K562 (cell line): Measurements from ENCODE around the gene MAGI2. TPM values are rescaled to one million over a fixed set of nuclear protein-coding genes. Genes with fewer than 3 reads are reported as not detected.

Experiments used
- ATAC-seq: fragments of 200-7000 bp; cut with Tn5 transposase; 3 replicates; pipeline ENCODE4 v1.9.1; 2020; ENCODE audit warnings: moderate library complexity
- BruUV-seq: library from RNA; stranded (reverse); fragments of 400-500 nt; replicated peaks from 2 replicates; lab custom pipeline; 2021; lab: Mats Ljungman, UMichigan
- CTCF ChIA-PET: fragments of 300-600 bp; formaldehyde crosslinking; extraction: SDS; loops from one replicate; lab custom pipeline; 2021; ENCODE audit warnings: low intra/inter-chr PET ratio; lab: Yijun Ruan, JAX
- POLR2A ChIA-PET: fragments of 300-600, 350-650 bp; sonication (Branson Sonifier 250); formaldehyde crosslinking; extraction: SDS; loops from one replicate; lab custom pipeline; 2021; ENCODE audit warnings: antibody characterized with exemption, inconsistent platforms; lab: Yijun Ruan, JAX
- DNase-seq, 4 experiments: peaks; one replicate each; pipeline versions ENCODE4 v3.0.0 to v3.0.0-alpha.2; 2011 to 2018; ENCODE audit warnings: low spot score in 3 of 4, mixed read lengths in 3 of 4; ENCODE audit errors: extremely low read depth in 1 of 4
- FAIRE-seq: peaks from 2 replicates; lab custom pipeline; 2011; peaks lifted over from hg19 to GRCh38; lab: Jason Lieb, UNC
- H2AFZ ChIP-seq: 2 replicates; pipeline ENCODE4 v1.6.0; 2011; ENCODE audit warnings: low read depth, low read length, control low read depth, inconsistent platforms
- H3K27ac ChIP-seq: fragments of 200-600 bp; 3 replicates; pipeline ENCODE4 v1.8.0; 2011; ENCODE audit warnings: low read depth, mild to moderate bottlenecking, control low read depth, inconsistent platforms, low read length, moderate library complexity, mixed read lengths; ENCODE audit errors: extremely low read depth
- H3K27me3 ChIP-seq, 2 experiments: fragments of 300-600 bp in 1 of 2; 2 replicates in 1 of 2; 3 replicates in 1 of 2; pipeline versions ENCODE4 v1.6.0 to v1.8.0; 2011; ENCODE audit warnings: inconsistent platforms in 2 of 2, low read length in 2 of 2, mild to moderate bottlenecking in 1 of 2, mixed read lengths in 1 of 2, moderate library complexity in 1 of 2; ENCODE audit not compliant: control insufficient read depth in 2 of 2, insufficient read depth in 2 of 2
- H3K36me3 ChIP-seq: fragments of 300-600 bp; 3 replicates; pipeline ENCODE4 v1.8.0; 2011; ENCODE audit warnings: mild to moderate bottlenecking, low read length, inconsistent platforms; ENCODE audit not compliant: control insufficient read depth, insufficient read depth
- H3K4me1 ChIP-seq, 2 experiments: fragments of 200-600 bp in 1 of 2; replicated peaks in 1 of 2; 2 replicates in 1 of 2; 3 replicates in 1 of 2; pipeline versions ENCODE4 v1.5.1 to v1.8.0; 2011; ENCODE audit warnings: inconsistent platforms in 2 of 2, low read length in 2 of 2, mild to moderate bottlenecking in 1 of 2, mixed read lengths in 1 of 2, moderate library complexity in 1 of 2; ENCODE audit not compliant: control insufficient read depth in 2 of 2, insufficient read depth in 2 of 2
- H3K4me2 ChIP-seq: 2 replicates; pipeline ENCODE4 v1.6.1; 2011; ENCODE audit warnings: low read length, control low read depth, inconsistent platforms, mixed read lengths; ENCODE audit not compliant: insufficient read depth
- H3K4me3 ChIP-seq: fragments of 200-600 bp; sonication (generic), shearing (Covaris generic); 2 replicates; pipeline ENCODE4 v1.5.1; 2016; ENCODE audit warnings: control low read depth, inconsistent platforms
- H3K79me2 ChIP-seq: fragments of 200-600 bp; 3 replicates; pipeline ENCODE4 v1.8.0; 2011; ENCODE audit warnings: low read length, inconsistent platforms; ENCODE audit not compliant: control insufficient read depth, insufficient read depth
- H3K9ac ChIP-seq, 2 experiments: 2 replicates each; pipeline versions ENCODE4 v1.6.0 to v1.6.1; 2011; ENCODE audit warnings: low read depth in 2 of 2, low read length in 2 of 2, control low read depth in 1 of 2, inconsistent platforms in 1 of 2, mild to moderate bottlenecking in 1 of 2, mixed read lengths in 1 of 2; ENCODE audit not compliant: insufficient read depth in 1 of 2
- H3K9me1 ChIP-seq: one replicate; pipeline ENCODE4 v1.6.0; 2011; ENCODE audit warnings: inconsistent platforms, mild to moderate bottlenecking, low read length, moderate library complexity; ENCODE audit not compliant: control insufficient read depth, insufficient read depth
- H3K9me3 ChIP-seq: replicated peaks from 2 replicates; pipeline ENCODE4 v1.5.1; 2011; ENCODE audit warnings: low read depth, low read length, inconsistent platforms; ENCODE audit not compliant: control insufficient read depth, insufficient read depth
- H4K20me1 ChIP-seq: replicated peaks from 2 replicates; pipeline ENCODE4 v1.6.1; 2011; ENCODE audit warnings: low read length, inconsistent platforms, mixed read lengths; ENCODE audit not compliant: control insufficient read depth, insufficient read depth
- MEF2D ChIP-seq: conservative IDR thresholded peaks from 2 replicates; pipeline ENCODE4 v1.6.1; 2016; ENCODE audit warnings: low read depth, missing genetic modification characterization, missing compliant biosample characterization
- MTA3 ChIP-seq: fragments of 450-650 bp; formaldehyde crosslinking; IDR thresholded peaks from 2 replicates; pipeline ENCODE4 v1.6.1; 2017; ENCODE audit warnings: mild to moderate bottlenecking, borderline replicate concordance
- NCOA2 ChIP-seq, 2 experiments: fragments of 450-650 bp; IDR thresholded peaks; 2 replicates each; pipeline ENCODE4 v1.6.1; 2018; ENCODE audit warnings: mild to moderate bottlenecking in 2 of 2, moderate library complexity in 1 of 2; ENCODE audit not compliant: partially characterized antibody in 2 of 2
- XRCC3 ChIP-seq: fragments of 450-650 bp; IDR thresholded peaks from 2 replicates; pipeline ENCODE4 v1.6.1; 2017; ENCODE audit warnings: mild to moderate bottlenecking, moderate library complexity
- ZFP1 ChIP-seq: fragments of 450-650 bp; formaldehyde crosslinking; IDR thresholded peaks from 2 replicates; pipeline ENCODE4 v1.4.0; 2020; ENCODE audit warnings: mild to moderate bottlenecking, mixed read lengths
- ZNF263 ChIP-seq: sonication (generic); formaldehyde crosslinking; IDR thresholded peaks from 2 replicates; pipeline ENCODE4 v1.8.0; 2022; ENCODE audit warnings: mild to moderate bottlenecking, missing genetic modification reagents, borderline replicate concordance
- WGBS: fragments of 100-300 bp; shearing (Covaris generic); methylation state at CpG from one replicate; pipeline ENCODE4 v1.1.6; 2016; ENCODE audit warnings: low coverage, mixed read lengths; ENCODE audit not compliant: insufficient coverage; ENCODE audit errors: missing lambda C conversion rate; 5-methylcytosine and 5-hydroxymethylcytosine counted together
- in situ Hi-C: fragments of 300-500 bp; cut with MboI; formaldehyde crosslinking; loops from 4 replicates; pipeline ENCODE4 v1.15.0; 2018; ENCODE audit warnings: inconsistent platforms, mixed read lengths
- intact Hi-C: fragments of 100-400 bp; cut with micrococcal nuclease; formaldehyde crosslinking; loops from 2 replicates; pipeline ENCODE4 v1.14.2; 2022
- polyA plus RNA-seq, 8 experiments: library from polyadenylated mRNA; depleted of rRNA in 4 of 8; stranded (reverse) in 5 of 8; unstranded in 3 of 8; fragments of >200 nt; fragmentation: Nextera tagmentation in 2 of 8; fragmentation: Illumina TruSeq in 1 of 8; extraction: Ambion mirVana in 2 of 8; extraction: Trizol in 1 of 8; gene quantifications; 2 replicates each; pipeline versions ENCODE4 v1.2.1 to v1.2.3, GENCODE V29; 2011 to 2014; ENCODE audit warnings: inconsistent platforms in 1 of 8, missing spikeins in 1 of 8
- total RNA-seq, 7 experiments: library from RNA; depleted of rRNA in 6 of 7; stranded (reverse); fragments of >200 nt in 6 of 7; fragmentation: Illumina TruSeq in 2 of 7; extraction: Trizol in 2 of 7; gene quantifications; 2 replicates each; pipeline versions ENCODE4 v1.2.1 to v1.2.3, GENCODE V29; 2011 to 2021; ENCODE audit warnings: low replicate concordance in 1 of 7
- TF ChIP-seq, protein P1 (sequence below): fragments of 450-650 bp; IDR thresholded peaks from 2 replicates; pipeline ENCODE4 v1.6.1; 2016; ENCODE audit warnings: mild to moderate bottlenecking, moderate library complexity
- TF ChIP-seq, protein P2 (sequence below): fragments of 150-350 bp; IDR thresholded peaks from 2 replicates; pipeline ENCODE4 v1.6.1; 2014; ENCODE audit warnings: low read depth, mild to moderate bottlenecking, low read length, borderline replicate concordance

The MAGI2 gene
- total and polyA plus RNA-seq, 9 of the 15 experiments (the other 6 are each of a cell fraction or from before 2014, with no cell fraction given), result 0.27 to 1.4 (median 0.70) TPM

DNA sequence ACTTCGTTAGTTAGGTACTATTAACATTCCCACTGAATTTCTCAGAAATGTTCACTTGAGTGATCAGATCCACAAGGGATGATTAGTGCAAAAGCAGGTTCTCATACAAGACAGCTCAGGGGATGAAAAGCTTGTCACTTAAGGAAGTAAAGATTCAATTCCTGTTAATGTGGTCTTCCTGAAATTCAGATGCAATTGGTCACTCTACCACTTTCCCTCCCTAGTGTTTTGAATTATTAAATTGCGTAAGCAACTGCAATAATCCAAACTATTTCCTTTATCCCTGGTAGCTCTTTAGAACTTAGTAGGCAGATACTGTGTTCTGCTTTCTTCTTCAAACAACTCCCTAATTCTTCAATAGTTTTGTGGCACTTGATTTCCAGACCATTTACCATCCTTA, 121.4 kb downstream of the MAGI2 start:
- no peaks in the 10 kb centered on the region for H3K27me3 ChIP-seq
- H3K4me1 ChIP-seq, result no peaks in the 10 kb centered on the region
- 0% methylated on average over 2 of the region's 2 CpGs for WGBS
- no peak overlapping the region for H3K4me3 ChIP-seq
- H3K9ac ChIP-seq, result no peak overlapping the region
- no peaks in the 10 kb centered on the region for H3K36me3 ChIP-seq
- no peaks in the 10 kb centered on the region for H3K9me1 ChIP-seq
- intact Hi-C loops (no loop called here), in situ Hi-C loops (no loop called here)
- no peak overlapping the region for H3K27ac ChIP-seq
- POLR2A ChIA-PET, result no interaction called here
- FAIRE-seq (no peak), ATAC-seq (no peak), DNase-seq (no peak)
- BruUV-seq, result no TSS peak
- H3K4me2 ChIP-seq, result no peak overlapping the region
- CTCF ChIA-PET, result no interaction called here
- H2AFZ ChIP-seq, result no peak overlapping the region
- no peaks in the 10 kb centered on the region for H3K79me2 ChIP-seq
- no peaks in the 10 kb centered on the region for H3K9me3 ChIP-seq
- no peaks in the 10 kb centered on the region for H4K20me1 ChIP-seq
- TF ChIP-seq, protein P1, sequence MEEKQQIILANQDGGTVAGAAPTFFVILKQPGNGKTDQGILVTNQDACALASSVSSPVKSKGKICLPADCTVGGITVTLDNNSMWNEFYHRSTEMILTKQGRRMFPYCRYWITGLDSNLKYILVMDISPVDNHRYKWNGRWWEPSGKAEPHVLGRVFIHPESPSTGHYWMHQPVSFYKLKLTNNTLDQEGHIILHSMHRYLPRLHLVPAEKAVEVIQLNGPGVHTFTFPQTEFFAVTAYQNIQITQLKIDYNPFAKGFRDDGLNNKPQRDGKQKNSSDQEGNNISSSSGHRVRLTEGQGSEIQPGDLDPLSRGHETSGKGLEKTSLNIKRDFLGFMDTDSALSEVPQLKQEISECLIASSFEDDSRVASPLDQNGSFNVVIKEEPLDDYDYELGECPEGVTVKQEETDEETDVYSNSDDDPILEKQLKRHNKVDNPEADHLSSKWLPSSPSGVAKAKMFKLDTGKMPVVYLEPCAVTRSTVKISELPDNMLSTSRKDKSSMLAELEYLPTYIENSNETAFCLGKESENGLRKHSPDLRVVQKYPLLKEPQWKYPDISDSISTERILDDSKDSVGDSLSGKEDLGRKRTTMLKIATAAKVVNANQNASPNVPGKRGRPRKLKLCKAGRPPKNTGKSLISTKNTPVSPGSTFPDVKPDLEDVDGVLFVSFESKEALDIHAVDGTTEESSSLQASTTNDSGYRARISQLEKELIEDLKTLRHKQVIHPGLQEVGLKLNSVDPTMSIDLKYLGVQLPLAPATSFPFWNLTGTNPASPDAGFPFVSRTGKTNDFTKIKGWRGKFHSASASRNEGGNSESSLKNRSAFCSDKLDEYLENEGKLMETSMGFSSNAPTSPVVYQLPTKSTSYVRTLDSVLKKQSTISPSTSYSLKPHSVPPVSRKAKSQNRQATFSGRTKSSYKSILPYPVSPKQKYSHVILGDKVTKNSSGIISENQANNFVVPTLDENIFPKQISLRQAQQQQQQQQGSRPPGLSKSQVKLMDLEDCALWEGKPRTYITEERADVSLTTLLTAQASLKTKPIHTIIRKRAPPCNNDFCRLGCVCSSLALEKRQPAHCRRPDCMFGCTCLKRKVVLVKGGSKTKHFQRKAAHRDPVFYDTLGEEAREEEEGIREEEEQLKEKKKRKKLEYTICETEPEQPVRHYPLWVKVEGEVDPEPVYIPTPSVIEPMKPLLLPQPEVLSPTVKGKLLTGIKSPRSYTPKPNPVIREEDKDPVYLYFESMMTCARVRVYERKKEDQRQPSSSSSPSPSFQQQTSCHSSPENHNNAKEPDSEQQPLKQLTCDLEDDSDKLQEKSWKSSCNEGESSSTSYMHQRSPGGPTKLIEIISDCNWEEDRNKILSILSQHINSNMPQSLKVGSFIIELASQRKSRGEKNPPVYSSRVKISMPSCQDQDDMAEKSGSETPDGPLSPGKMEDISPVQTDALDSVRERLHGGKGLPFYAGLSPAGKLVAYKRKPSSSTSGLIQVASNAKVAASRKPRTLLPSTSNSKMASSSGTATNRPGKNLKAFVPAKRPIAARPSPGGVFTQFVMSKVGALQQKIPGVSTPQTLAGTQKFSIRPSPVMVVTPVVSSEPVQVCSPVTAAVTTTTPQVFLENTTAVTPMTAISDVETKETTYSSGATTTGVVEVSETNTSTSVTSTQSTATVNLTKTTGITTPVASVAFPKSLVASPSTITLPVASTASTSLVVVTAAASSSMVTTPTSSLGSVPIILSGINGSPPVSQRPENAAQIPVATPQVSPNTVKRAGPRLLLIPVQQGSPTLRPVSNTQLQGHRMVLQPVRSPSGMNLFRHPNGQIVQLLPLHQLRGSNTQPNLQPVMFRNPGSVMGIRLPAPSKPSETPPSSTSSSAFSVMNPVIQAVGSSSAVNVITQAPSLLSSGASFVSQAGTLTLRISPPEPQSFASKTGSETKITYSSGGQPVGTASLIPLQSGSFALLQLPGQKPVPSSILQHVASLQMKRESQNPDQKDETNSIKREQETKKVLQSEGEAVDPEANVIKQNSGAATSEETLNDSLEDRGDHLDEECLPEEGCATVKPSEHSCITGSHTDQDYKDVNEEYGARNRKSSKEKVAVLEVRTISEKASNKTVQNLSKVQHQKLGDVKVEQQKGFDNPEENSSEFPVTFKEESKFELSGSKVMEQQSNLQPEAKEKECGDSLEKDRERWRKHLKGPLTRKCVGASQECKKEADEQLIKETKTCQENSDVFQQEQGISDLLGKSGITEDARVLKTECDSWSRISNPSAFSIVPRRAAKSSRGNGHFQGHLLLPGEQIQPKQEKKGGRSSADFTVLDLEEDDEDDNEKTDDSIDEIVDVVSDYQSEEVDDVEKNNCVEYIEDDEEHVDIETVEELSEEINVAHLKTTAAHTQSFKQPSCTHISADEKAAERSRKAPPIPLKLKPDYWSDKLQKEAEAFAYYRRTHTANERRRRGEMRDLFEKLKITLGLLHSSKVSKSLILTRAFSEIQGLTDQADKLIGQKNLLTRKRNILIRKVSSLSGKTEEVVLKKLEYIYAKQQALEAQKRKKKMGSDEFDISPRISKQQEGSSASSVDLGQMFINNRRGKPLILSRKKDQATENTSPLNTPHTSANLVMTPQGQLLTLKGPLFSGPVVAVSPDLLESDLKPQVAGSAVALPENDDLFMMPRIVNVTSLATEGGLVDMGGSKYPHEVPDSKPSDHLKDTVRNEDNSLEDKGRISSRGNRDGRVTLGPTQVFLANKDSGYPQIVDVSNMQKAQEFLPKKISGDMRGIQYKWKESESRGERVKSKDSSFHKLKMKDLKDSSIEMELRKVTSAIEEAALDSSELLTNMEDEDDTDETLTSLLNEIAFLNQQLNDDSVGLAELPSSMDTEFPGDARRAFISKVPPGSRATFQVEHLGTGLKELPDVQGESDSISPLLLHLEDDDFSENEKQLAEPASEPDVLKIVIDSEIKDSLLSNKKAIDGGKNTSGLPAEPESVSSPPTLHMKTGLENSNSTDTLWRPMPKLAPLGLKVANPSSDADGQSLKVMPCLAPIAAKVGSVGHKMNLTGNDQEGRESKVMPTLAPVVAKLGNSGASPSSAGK, result no peak
- TF ChIP-seq NCOA2 (IDR thresholded peaks at IDR 0.05; ENCODE audit: partially characterized antibody in 2 of 2) (no peak), MEF2D (no peak), ZFP1 (CRISPR knock-in tag) (no peak), MTA3 (no peak), XRCC3 (no peak), ZNF263 (CRISPR knock-in tag) (no peak)
- TF ChIP-seq, protein P2, sequence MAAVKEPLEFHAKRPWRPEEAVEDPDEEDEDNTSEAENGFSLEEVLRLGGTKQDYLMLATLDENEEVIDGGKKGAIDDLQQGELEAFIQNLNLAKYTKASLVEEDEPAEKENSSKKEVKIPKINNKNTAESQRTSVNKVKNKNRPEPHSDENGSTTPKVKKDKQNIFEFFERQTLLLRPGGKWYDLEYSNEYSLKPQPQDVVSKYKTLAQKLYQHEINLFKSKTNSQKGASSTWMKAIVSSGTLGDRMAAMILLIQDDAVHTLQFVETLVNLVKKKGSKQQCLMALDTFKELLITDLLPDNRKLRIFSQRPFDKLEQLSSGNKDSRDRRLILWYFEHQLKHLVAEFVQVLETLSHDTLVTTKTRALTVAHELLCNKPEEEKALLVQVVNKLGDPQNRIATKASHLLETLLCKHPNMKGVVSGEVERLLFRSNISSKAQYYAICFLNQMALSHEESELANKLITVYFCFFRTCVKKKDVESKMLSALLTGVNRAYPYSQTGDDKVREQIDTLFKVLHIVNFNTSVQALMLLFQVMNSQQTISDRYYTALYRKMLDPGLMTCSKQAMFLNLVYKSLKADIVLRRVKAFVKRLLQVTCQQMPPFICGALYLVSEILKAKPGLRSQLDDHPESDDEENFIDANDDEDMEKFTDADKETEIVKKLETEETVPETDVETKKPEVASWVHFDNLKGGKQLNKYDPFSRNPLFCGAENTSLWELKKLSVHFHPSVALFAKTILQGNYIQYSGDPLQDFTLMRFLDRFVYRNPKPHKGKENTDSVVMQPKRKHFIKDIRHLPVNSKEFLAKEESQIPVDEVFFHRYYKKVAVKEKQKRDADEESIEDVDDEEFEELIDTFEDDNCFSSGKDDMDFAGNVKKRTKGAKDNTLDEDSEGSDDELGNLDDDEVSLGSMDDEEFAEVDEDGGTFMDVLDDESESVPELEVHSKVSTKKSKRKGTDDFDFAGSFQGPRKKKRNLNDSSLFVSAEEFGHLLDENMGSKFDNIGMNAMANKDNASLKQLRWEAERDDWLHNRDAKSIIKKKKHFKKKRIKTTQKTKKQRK, result no peak
